Stimulated activated CD4-positive, alpha-beta T cell treated with anti-CD3 and anti-CD28 coated beads, Interleukin-15, amount 100 ng/mL, for 48 hours (primary cell): ENCODE measurements around the gene AGBL5.
"Not testable (repeated sequence)": the region's sequence is repeated elsewhere in the genome, so short reads cannot be mapped to it uniquely, and the experiment has no call there.

Source experiments
- DNase-seq, 2 donors: peaks; one replicate each; pipeline ENCODE4 v3.0.0-alpha.2; 2020; ENCODE audit warnings: low read depth in 2 of 2

Gene AGBL5

GRCh38 chr2:27091746-27092695 is 40.6 kb downstream of the AGBL5 start:
- DNase-seq: no peak

- DNase-seq: no peak
These were observed 41.4 kb downstream of the AGBL5 start for GRCh38 chr2:27092696-27093429.

GRCh38 chr2:27093430-27094352 is 42.2 kb downstream of the AGBL5 start:
- no peak for DNase-seq

GRCh38 chr2:27094353-27094984 is 43.0 kb downstream of the AGBL5 start:
- DNase-seq: no peak

GRCh38 chr2:27095427-27095744 is 43.9 kb downstream of the AGBL5 start:
- DNase-seq: no peak

- no peak for DNase-seq
These were observed 44.5 kb downstream of the AGBL5 start for GRCh38 chr2:27095745-27096651.

- no peak for DNase-seq
These were observed 45.4 kb downstream of the AGBL5 start for GRCh38 chr2:27096748-27097297.

- DNase-seq: no peak
These were observed 45.9 kb downstream of the AGBL5 start for GRCh38 chr2:27097341-27097740.

GRCh38 chr2:27099334-27099955 is 48.0 kb downstream of the AGBL5 start:
- no peak for DNase-seq

GRCh38 chr2:27100036-27100435 is 48.6 kb downstream of the AGBL5 start:
- DNase-seq: no peak

GRCh38 chr2:27102329-27102728 is 50.9 kb downstream of the AGBL5 start:
- DNase-seq: no peak

GRCh38 chr2:27105981-27106380 is 54.5 kb downstream of the AGBL5 start:
- DNase-seq: no peak

GRCh38 chr2:27108221-27108620 is 56.8 kb downstream of the AGBL5 start:
- DNase-seq: no peak

GRCh38 chr2:27109083-27109482 is 57.6 kb downstream of the AGBL5 start:
- no peak for DNase-seq

- DNase-seq: not testable (repeated sequence)
These were observed 59.3 kb downstream of the AGBL5 start for GRCh38 chr2:27110603-27111352.

- not testable (repeated sequence) for DNase-seq
These were observed 60.1 kb downstream of the AGBL5 start for GRCh38 chr2:27111392-27112078.

- no peak for DNase-seq
These were observed 64.1 kb downstream of the AGBL5 start for GRCh38 chr2:27115519-27115918.

- DNase-seq: no peak
These were observed 66.6 kb downstream of the AGBL5 start for GRCh38 chr2:27117995-27118524.
